Prostate gland (tissue), 2 donors: Measurements from ENCODE around the gene ZNF112. TPM values are rescaled to one million over a fixed set of nuclear protein-coding genes. Genes with fewer than 3 reads are reported as not detected.

ENCODE experiments used
- DNase-seq: peaks from one replicate; pipeline ENCODE4 v3.0.0-alpha.2; 2019; ENCODE audit warnings: low spot score
- H3K27ac ChIP-seq, 2 donors: fragments of 200-600 bp; sonication (generic); 2 replicates each; pipeline ENCODE4 v1.5.1; 2017 to 2019
- H3K27me3 ChIP-seq: fragments of 200-600 bp; sonication (generic); replicated peaks from 2 replicates; pipeline ENCODE4 v1.5.1; 2019; ENCODE audit not compliant: insufficient read depth
- H3K36me3 ChIP-seq, 2 donors: fragments of 200-600 bp; sonication (generic); 1 replicate in 1 of 2; 2 replicates in 1 of 2; pipeline versions ENCODE4 v1.5.1 to v1.8.1; 2017 to 2019
- H3K4me1 ChIP-seq: fragments of 200-600 bp; sonication (generic); replicated peaks from 2 replicates; pipeline ENCODE4 v1.5.1; 2019
- H3K4me3 ChIP-seq, 2 donors: fragments of 200-600 bp; sonication (generic); 2 replicates each; pipeline ENCODE4 v1.5.1; 2017 to 2019
- H3K9me3 ChIP-seq: fragments of 200-600 bp; sonication (generic); 2 replicates; pipeline ENCODE4 v1.5.1; 2017
- POLR2A ChIP-seq: fragments of 450-650 bp; IDR thresholded peaks from one replicate; pipeline ENCODE4 v1.6.1; 2016; ENCODE audit warnings: antibody characterized with exemption, mild to moderate bottlenecking
- POLR2AphosphoS5 ChIP-seq: sonication (generic); formaldehyde crosslinking; IDR thresholded peaks from one replicate; pipeline ENCODE4 v1.6.1; 2017; ENCODE audit warnings: antibody characterized with exemption
- WGBS: methylation state at CpG from one replicate; pipeline ENCODE4 v1.1.5; 2018; 5-methylcytosine and 5-hydroxymethylcytosine counted together
- intact Hi-C: fragments of 100-400 bp; cut with DNase I; formaldehyde crosslinking; loops from one replicate; pipeline ENCODE4 v1.14.2; 2022
- total RNA-seq, 2 donors: library from RNA; depleted of rRNA; stranded (reverse); fragments of >200 nt; gene quantifications; one replicate each; pipeline ENCODE4 v1.1.0, GENCODE V29; 2016
- TF ChIP-seq, protein P1 (sequence below), 4 experiments: fragments of 200-600 bp in 2 of 4; fragments of 450-650 bp in 2 of 4; sonication (generic) in 2 of 4; IDR thresholded peaks; 1 replicate in 3 of 4; 2 replicates in 1 of 4; pipeline ENCODE4 v1.5.1; 2016 to 2019; ENCODE audit warnings: antibody characterized with exemption in 4 of 4, mild to moderate bottlenecking in 2 of 4, moderate library complexity in 2 of 4

ZNF112 gene
- total RNA-seq, 2 donors from 2014 or later, result 7.1 to 7.3 TPM

DNA sequence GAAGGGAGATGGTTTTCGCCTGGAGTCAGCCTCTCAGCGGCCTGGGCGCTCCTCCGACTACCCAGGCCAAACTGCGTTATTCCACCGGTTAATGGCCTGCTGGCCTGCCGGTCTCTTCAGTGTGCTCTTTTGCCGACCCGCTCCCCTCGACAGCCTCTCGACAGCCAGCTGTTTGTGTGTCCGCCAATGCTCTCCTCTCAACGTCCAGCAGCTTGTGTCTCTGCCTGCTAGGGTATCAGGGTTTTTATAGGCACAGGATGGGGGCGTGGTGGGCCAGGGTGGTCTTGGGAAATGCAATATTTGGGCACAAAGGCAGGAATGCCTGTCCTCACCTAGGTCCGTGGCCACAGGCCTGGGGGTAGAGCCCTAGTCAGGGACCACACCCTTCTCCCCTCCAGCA, 50.2 kb downstream of the ZNF112 start:
- no peak overlapping the region for H3K4me3 ChIP-seq
- WGBS, result 88% methylated on average over 15 of the region's 15 CpGs
- H3K27ac ChIP-seq, result no peak overlapping the region
- DNase-seq, result no peak
- H3K4me1 ChIP-seq, result no peaks in the 10 kb centered on the region
- H3K36me3 ChIP-seq, result no peaks in the 10 kb centered on the region
- no peak for TF ChIP-seq POLR2A
- no peak for TF ChIP-seq POLR2AphosphoS5
- TF ChIP-seq, protein P1, sequence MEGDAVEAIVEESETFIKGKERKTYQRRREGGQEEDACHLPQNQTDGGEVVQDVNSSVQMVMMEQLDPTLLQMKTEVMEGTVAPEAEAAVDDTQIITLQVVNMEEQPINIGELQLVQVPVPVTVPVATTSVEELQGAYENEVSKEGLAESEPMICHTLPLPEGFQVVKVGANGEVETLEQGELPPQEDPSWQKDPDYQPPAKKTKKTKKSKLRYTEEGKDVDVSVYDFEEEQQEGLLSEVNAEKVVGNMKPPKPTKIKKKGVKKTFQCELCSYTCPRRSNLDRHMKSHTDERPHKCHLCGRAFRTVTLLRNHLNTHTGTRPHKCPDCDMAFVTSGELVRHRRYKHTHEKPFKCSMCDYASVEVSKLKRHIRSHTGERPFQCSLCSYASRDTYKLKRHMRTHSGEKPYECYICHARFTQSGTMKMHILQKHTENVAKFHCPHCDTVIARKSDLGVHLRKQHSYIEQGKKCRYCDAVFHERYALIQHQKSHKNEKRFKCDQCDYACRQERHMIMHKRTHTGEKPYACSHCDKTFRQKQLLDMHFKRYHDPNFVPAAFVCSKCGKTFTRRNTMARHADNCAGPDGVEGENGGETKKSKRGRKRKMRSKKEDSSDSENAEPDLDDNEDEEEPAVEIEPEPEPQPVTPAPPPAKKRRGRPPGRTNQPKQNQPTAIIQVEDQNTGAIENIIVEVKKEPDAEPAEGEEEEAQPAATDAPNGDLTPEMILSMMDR (IDR thresholded peaks at IDR 0.05), result no peak
- H3K27me3 ChIP-seq, result no peaks in the 10 kb centered on the region
- intact Hi-C loops, result no loop called here
- no peaks in the 10 kb centered on the region for H3K9me3 ChIP-seq

DNA sequence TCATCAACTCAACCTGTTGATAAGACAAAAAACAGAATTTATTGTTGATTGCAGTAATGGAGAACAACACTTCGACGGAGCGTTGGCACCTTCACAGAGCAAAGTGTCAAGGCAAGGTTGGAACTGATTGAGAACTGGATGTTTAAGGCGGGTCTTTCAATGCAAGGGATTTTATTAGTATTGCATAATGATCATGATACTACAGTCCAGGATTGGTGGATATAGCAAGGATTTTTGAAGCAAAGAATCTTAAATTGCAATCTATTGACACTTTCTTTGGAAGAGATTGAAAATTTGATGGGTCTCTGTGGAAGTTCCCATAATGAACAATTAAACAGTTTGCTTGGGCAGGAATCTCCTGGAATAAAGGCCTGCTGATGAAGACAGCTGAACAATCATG, 51.0 kb downstream of the ZNF112 start:
- Histone ChIP-seq H3K27ac (no peak overlapping the region), H3K4me3 (no peak overlapping the region), H3K9me3 (no peaks in the 10 kb centered on the region), H3K36me3 (no peaks in the 10 kb centered on the region), H3K27me3 (no peaks in the 10 kb centered on the region), H3K4me1 (no peaks in the 10 kb centered on the region)
- intact Hi-C loops, result no loop called here
- no peak for DNase-seq
- TF ChIP-seq, protein P1 (IDR thresholded peaks at IDR 0.05), result no peak
- no peak for TF ChIP-seq POLR2A
- TF ChIP-seq POLR2AphosphoS5, result no peak
- 82% methylated on average over 4 of the region's 4 CpGs for WGBS

DNA sequence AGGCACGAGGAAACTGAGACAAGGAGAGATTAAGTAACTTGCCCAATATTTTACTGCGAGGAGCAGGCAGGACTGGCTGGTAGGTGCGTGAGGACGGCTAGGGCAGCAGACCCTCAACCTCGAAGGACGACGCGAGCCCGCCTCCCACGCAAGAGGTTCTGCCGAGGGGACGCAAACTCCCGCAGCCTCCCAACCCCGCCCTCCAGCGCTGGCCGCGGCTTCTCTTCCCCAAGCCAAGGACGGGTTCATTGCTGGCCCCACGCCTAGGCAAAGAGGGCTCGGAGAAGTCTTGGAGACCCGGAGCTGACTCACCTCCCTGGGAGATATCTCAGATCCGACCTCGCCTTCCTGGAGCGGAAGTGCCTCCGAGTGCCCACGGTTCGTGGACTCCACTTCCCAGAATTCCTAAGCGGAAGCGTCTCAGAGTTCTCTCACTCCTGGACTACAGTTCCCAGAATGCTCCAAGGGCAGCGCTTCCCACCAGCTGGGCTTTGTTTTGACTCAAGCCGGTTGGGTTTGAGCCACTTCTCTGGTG, 51.8 kb downstream of the ZNF112 start, which contains the start of gene ZNF235:
ZNF235 (minus strand) TSS at position 367 of the 535 bp plus-strand sequence. CDS start 1,621 bp downstream, outside the sequence.
- Histone ChIP-seq H3K36me3 (no peaks in the 10 kb centered on the region), H3K4me1 (no peaks in the 10 kb centered on the region), H3K27me3 (no peaks in the 10 kb centered on the region), H3K27ac (peak within 1 kb of the TSS; percentile 76 to 80), H3K4me3 (peak within 1 kb of the TSS; percentile 74 to 84), H3K9me3 (no peaks in the 10 kb centered on the region)
- intact Hi-C loops, result no loop called here
- peak; percentile 94 for DNase-seq
- 2% methylated on average over 31 of the region's 31 CpGs for WGBS
- peak; percentile 97 for TF ChIP-seq POLR2AphosphoS5
- no peak for TF ChIP-seq POLR2A

DNA sequence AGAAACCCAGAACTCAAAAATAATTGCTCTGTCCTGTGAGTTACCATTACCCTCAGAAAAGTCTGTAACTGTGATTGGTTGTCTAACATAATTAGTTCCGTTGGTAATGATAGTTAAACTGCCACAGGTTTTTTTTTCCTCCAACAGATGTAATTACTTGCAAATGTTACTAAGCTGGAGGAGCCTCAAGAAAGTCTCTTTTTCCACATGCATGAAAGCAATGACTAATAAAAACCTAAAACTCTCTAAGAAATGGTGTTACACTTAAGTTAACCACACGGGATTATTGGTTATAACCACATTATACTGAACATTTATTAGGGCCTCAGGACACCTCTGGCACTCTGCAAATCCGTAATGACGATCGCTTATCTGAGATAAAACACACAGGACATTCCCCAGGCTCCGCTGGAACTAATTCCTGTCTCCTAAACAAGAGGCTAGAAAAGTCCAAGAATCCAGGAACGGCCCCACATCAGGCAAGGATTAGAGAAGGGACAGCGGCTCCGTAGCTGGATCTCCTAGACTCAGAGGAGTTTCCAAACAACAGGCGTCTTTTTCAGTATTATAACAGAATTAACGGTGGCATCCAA, 52.4 kb downstream of the ZNF112 start:
- no peaks in the 10 kb centered on the region for H3K9me3 ChIP-seq
- peak overlapping the region; percentile 76 to 80 for H3K27ac ChIP-seq
- peak; percentile 5 for DNase-seq
- TF ChIP-seq, protein P1 (IDR thresholded peaks at IDR 0.05), result no peak
- TF ChIP-seq POLR2AphosphoS5, result no peak
- TF ChIP-seq POLR2A, result no peak
- intact Hi-C loops, result no loop called here
- 3% methylated on average over 11 of the region's 11 CpGs for WGBS
- no peaks in the 10 kb centered on the region for H3K27me3 ChIP-seq
- no peaks in the 10 kb centered on the region for H3K36me3 ChIP-seq
- H3K4me1 ChIP-seq, result no peaks in the 10 kb centered on the region
- peak overlapping the region; percentile 74 to 84 for H3K4me3 ChIP-seq

DNA sequence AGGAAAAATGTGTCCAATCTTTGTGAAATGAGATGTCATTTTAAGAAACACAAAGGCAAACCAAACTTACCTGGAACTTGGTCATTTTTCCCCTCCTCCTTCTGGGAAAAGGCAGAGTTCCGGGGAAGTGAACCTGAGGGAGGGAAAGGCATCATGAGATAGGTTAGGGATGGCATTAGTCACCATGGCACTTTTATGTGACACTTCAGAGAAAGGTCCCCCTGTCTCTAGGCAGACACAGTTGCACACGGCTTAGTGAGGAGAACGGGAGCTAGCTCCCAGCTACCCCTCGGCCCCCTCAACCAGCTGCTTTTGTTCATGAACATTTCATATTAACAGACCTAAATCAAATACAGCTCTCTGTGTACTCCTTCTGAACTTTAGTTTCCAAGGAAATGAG, 53.2 kb downstream of the ZNF112 start:
- no peak for DNase-seq
- TF ChIP-seq POLR2AphosphoS5 (no peak), POLR2A (no peak)
- TF ChIP-seq, protein P1 (IDR thresholded peaks at IDR 0.05), result no peak
- H3K36me3 ChIP-seq, result peaks cover 5 to 7% of the 10 kb centered on the region in 2 donors
- 51% methylated on average over 4 of the region's 4 CpGs for WGBS
- H3K4me3 ChIP-seq, result no peak overlapping the region
- H3K4me1 ChIP-seq, result no peaks in the 10 kb centered on the region
- H3K27ac ChIP-seq, result no peak overlapping the region
- H3K9me3 ChIP-seq, result no peaks in the 10 kb centered on the region
- no peaks in the 10 kb centered on the region for H3K27me3 ChIP-seq
- intact Hi-C loops, result no loop called here
